B cell (primary cell): ENCODE results near the gene UCKL1. TPM values are rescaled to one million over a fixed set of nuclear protein-coding genes. Genes with fewer than 3 reads are reported as not detected.

ENCODE experiments used
- ATAC-seq: fragments of 200-7000 bp; cut with Tn5 transposase; one replicate; pipeline ENCODE4 v1.10.0; 2021; ENCODE audit warnings: low read depth, mild to moderate bottlenecking, moderate number of reproducible peaks, moderate library complexity
- CTCF ChIA-PET: fragments of 350-600 bp; sonication (Branson Sonifier 250); formaldehyde crosslinking; loops from one replicate; lab custom pipeline; 2021; ENCODE audit warnings: antibody characterized with exemption, inconsistent platforms; lab: Charles Lee
- POLR2A ChIA-PET: fragments of 350-600 bp; sonication (Branson Sonifier 250); formaldehyde crosslinking; loops from one replicate; lab custom pipeline; 2021; ENCODE audit warnings: antibody characterized with exemption; lab: Charles Lee
- DNase-seq: peaks from one replicate; pipeline ENCODE4 v3.0.0; 2013
- H2AFZ ChIP-seq: 2 replicates; pipeline ENCODE4 v1.6.1; 2012; ENCODE audit warnings: mild to moderate bottlenecking, low read depth, low read length; ENCODE audit not compliant: insufficient read depth, poor library complexity, severe bottlenecking
- H3K27ac ChIP-seq, 2 donors: 1 replicate in 1 of 2; 2 replicates in 1 of 2; pipeline ENCODE4 v1.5.1; 2012 to 2013; ENCODE audit warnings: low read length in 2 of 2, mild to moderate bottlenecking in 2 of 2, moderate library complexity in 1 of 2
- H3K27me3 ChIP-seq, 4 experiments: fragments of 200-600 bp in 1 of 4; sonication (generic) in 1 of 4; replicated peaks in 1 of 4; 1 replicate in 2 of 4; 2 replicates in 2 of 4; pipeline versions ENCODE4 v1.6.1 to v1.7.0; 2013 to 2016; ENCODE audit warnings: low read length in 3 of 4, mild to moderate bottlenecking in 2 of 4, mixed read lengths in 1 of 4, moderate library complexity in 1 of 4; ENCODE audit not compliant: insufficient read depth in 4 of 4, control insufficient read depth in 3 of 4; ENCODE audit errors: control extremely low read depth in 1 of 4
- H3K36me3 ChIP-seq, 2 experiments: replicated peaks in 1 of 2; 1 replicate in 1 of 2; 2 replicates in 1 of 2; pipeline versions ENCODE4 v1.6.1 to v1.7.1; 2013; ENCODE audit warnings: low read length in 1 of 2; ENCODE audit not compliant: insufficient read depth in 2 of 2, control insufficient read depth in 1 of 2; ENCODE audit errors: control extremely low read depth in 1 of 2, extremely low read depth in 1 of 2
- H3K4me1 ChIP-seq, 2 donors: fragments of 200-600 bp in 1 of 2; sonication (generic) in 1 of 2; 1 replicate in 1 of 2; 2 replicates in 1 of 2; pipeline versions ENCODE4 v1.5.1 to v1.6.1; 2013 to 2017; ENCODE audit warnings: low read length in 2 of 2; ENCODE audit not compliant: control insufficient read depth in 2 of 2, insufficient read depth in 2 of 2
- H3K4me2 ChIP-seq: replicated peaks from 2 replicates; pipeline ENCODE3; 2012; ENCODE audit warnings: mild to moderate bottlenecking, low read depth, low read length; ENCODE audit not compliant: poor library complexity, severe bottlenecking
- H3K4me3 ChIP-seq, 5 experiments: fragments of 200-600 bp in 1 of 5; sonication (generic) in 1 of 5; 1 replicate in 3 of 5; 2 replicates in 2 of 5; pipeline versions ENCODE4 v1.5.1 to v1.7.0; 2011 to 2016; ENCODE audit warnings: low read length in 4 of 5, mild to moderate bottlenecking in 4 of 5, low read depth in 2 of 5, control low read depth in 1 of 5, moderate library complexity in 1 of 5; ENCODE audit not compliant: insufficient read depth in 1 of 5; ENCODE audit errors: control extremely low read depth in 1 of 5, extremely low read depth in 1 of 5
- H3K79me2 ChIP-seq: fragments of 200-600 bp; sonication (generic); one replicate; pipeline ENCODE4 v1.6.0; 2016; ENCODE audit warnings: low read length; ENCODE audit not compliant: control insufficient read depth, insufficient read depth
- H3K9ac ChIP-seq: fragments of 200-600 bp; sonication (generic); 2 replicates; pipeline ENCODE4 v1.6.1; 2017; ENCODE audit warnings: mild to moderate bottlenecking, low read length, moderate library complexity
- H3K9me3 ChIP-seq, 3 donors: one replicate each; pipeline versions ENCODE4 v1.6.1 to v1.7.1; 2013; ENCODE audit warnings: low read length in 2 of 3; ENCODE audit not compliant: control insufficient read depth in 2 of 3, insufficient read depth in 1 of 3; ENCODE audit errors: control extremely low read depth in 1 of 3
- H4K20me1 ChIP-seq: 2 replicates; pipeline ENCODE4 v1.6.0; 2012; ENCODE audit warnings: mild to moderate bottlenecking, low read length; ENCODE audit not compliant: insufficient read depth, control insufficient read depth, poor library complexity, severe bottlenecking
- H3K27ac Mint-ChIP-seq: one replicate; pipeline ENCODE4 v1.8.0; 2021; ENCODE audit warnings: mixed read lengths
- H3K27me3 Mint-ChIP-seq: one replicate; pipeline ENCODE4 v1.8.0; 2021; ENCODE audit warnings: mixed read lengths
- H3K4me1 Mint-ChIP-seq: one replicate; pipeline ENCODE4 v1.8.0; 2021; ENCODE audit warnings: mixed read lengths
- H3K4me3 Mint-ChIP-seq: one replicate; pipeline ENCODE4 v1.8.0; 2021; ENCODE audit warnings: mixed read lengths
- H3K9me3 Mint-ChIP-seq: one replicate; pipeline ENCODE4 v1.8.0; 2022; ENCODE audit warnings: mixed read lengths; ENCODE audit not compliant: insufficient read depth
- EZH2 ChIP-seq: IDR thresholded peaks from 2 replicates; pipeline ENCODE4 v1.6.1; 2012; ENCODE audit warnings: borderline replicate concordance, low read depth, mild to moderate bottlenecking, moderate library complexity, low read length; ENCODE audit not compliant: insufficient read depth, poor library complexity, severe bottlenecking
- WGBS: methylation state at CpG from one replicate; pipeline ENCODE4 v1.1.5; 2013; ENCODE audit warnings: missing lambda C conversion rate; ENCODE audit not compliant: insufficient coverage; 5-methylcytosine and 5-hydroxymethylcytosine counted together
- intact Hi-C: fragments of 100-400 bp; cut with micrococcal nuclease; formaldehyde crosslinking; loops from one replicate; pipeline ENCODE4 v1.10.0; 2022
- polyA plus RNA-seq: library from polyadenylated mRNA; depleted of rRNA; stranded (reverse); fragments of >200 nt; gene quantifications from 2 replicates; pipeline ENCODE4 v1.2.3, GENCODE V29; 2012
- total RNA-seq, 2 donors: library from RNA; stranded (reverse); fragments of 120-200 nt in 1 of 2; gene quantifications; 1 replicate in 1 of 2; 2 replicates in 1 of 2; pipeline versions ENCODE4 v1.2.3 to v1.2.4, GENCODE V29; 2013 to 2022
- TF ChIP-seq, protein P1 (sequence below): fragments of 200-600 bp; IDR thresholded peaks from one replicate; pipeline ENCODE4 v1.8.0; 2022; ENCODE audit warnings: antibody characterized with exemption, mild to moderate bottlenecking

The UCKL1 gene
- total and polyA plus RNA-seq, 2 donors (not counting 1 experiment from before 2014, with no cell fraction given) = 106 to 199 TPM

DNA sequence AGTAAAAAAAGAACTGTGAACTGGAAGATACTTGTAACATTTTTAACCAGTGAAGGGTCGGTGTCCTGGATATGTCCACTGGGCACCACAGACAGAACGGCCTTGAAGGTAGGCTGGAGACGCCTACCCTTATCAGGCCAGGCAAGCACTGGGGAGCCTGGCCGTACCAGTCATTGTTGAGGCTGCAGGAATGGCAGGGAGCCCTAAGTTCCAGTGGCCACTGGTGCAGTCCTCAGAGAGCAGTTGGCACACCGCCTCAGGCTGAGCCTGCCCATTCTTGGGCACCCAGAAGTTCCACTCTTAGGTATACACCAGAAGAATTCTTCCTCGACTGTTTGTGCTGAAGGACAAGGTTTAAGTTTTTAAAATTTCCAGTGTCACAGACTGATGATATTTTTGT, 40.7 kb downstream of the UCKL1 start:
- no peak overlapping the region for H3K4me3 ChIP-seq
- H4K20me1 ChIP-seq = peaks cover 80% of the 10 kb centered on the region
- H3K4me1 ChIP-seq = peaks cover 15 to 37% of the 10 kb centered on the region in 2 donors
- no peak overlapping the region for H3K27ac Mint-ChIP-seq
- H3K4me1 Mint-ChIP-seq = peaks cover 40% of the 10 kb centered on the region
- TF ChIP-seq, protein P1, sequence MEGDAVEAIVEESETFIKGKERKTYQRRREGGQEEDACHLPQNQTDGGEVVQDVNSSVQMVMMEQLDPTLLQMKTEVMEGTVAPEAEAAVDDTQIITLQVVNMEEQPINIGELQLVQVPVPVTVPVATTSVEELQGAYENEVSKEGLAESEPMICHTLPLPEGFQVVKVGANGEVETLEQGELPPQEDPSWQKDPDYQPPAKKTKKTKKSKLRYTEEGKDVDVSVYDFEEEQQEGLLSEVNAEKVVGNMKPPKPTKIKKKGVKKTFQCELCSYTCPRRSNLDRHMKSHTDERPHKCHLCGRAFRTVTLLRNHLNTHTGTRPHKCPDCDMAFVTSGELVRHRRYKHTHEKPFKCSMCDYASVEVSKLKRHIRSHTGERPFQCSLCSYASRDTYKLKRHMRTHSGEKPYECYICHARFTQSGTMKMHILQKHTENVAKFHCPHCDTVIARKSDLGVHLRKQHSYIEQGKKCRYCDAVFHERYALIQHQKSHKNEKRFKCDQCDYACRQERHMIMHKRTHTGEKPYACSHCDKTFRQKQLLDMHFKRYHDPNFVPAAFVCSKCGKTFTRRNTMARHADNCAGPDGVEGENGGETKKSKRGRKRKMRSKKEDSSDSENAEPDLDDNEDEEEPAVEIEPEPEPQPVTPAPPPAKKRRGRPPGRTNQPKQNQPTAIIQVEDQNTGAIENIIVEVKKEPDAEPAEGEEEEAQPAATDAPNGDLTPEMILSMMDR = no peak
- no peak for TF ChIP-seq EZH2
- peaks cover 91% of the 10 kb centered on the region for H3K79me2 ChIP-seq
- no peak overlapping the region for H3K4me2 ChIP-seq
- H2AFZ ChIP-seq = no peak overlapping the region
- POLR2A ChIA-PET = no interaction called here
- ATAC-seq (no peak), DNase-seq (no peak)
- H3K4me3 Mint-ChIP-seq = no peak overlapping the region
- CTCF ChIA-PET = interaction anchor here (0.5 to 0.8 kb wide), 2 partner anchors 14 to 58 kb away, joined by 3 to 5 read pairs; no protein-coding TSS in a partner anchor
- H3K27ac ChIP-seq = no peak overlapping the region
- peaks cover 1 to 12% of the 10 kb centered on the region in 2 experiments for H3K36me3 ChIP-seq
- intact Hi-C loops = no loop called here
- no peak overlapping the region for H3K9ac ChIP-seq
- H3K27me3 ChIP-seq = no peaks in the 10 kb centered on the region
- H3K9me3 ChIP-seq = peaks cover 2 to 33% (median 8%) of the 10 kb centered on the region in 3 donors
- H3K9me3 Mint-ChIP-seq = peaks cover 2% of the 10 kb centered on the region
- no peaks in the 10 kb centered on the region for H3K27me3 Mint-ChIP-seq
- WGBS = 97% methylated on average over 5 of the region's 6 CpGs

DNA sequence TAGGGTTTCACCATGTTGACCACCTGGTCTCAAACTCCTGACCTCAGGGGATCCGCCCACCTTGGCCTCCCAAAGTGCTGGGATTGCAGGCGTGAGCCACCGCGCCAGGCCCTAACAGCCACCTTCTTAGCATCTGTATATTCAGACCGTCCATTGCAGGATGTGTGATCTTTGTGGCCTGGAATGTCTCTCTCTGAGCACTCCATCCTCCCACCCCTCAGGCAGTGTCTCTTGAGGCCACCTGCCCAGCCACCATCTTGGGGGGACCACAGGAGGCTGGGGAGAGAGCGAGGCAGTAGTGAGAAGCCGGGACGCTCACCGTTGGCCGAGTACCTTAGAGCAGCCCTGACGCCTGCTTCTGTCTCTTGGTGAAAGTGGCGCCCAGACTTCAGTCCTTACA, 42.4 kb downstream of the UCKL1 start:
- H3K27ac Mint-ChIP-seq = no peak overlapping the region
- Histone ChIP-seq H3K36me3 (peaks cover 0 to 9% of the 10 kb centered on the region in 2 experiments), H3K27ac (no peak overlapping the region), H2AFZ (no peak overlapping the region), H3K27me3 (no peaks in the 10 kb centered on the region), H3K4me1 (peaks cover 15 to 33% of the 10 kb centered on the region in 2 donors), H3K9ac (no peak overlapping the region), H4K20me1 (peaks cover 91% of the 10 kb centered on the region), H3K9me3 (peaks cover 2 to 33% (median 8%) of the 10 kb centered on the region in 3 donors), H3K4me3 (no peak overlapping the region), H3K4me2 (no peak overlapping the region), H3K79me2 (peaks cover 97% of the 10 kb centered on the region)
- H3K4me3 Mint-ChIP-seq = no peak overlapping the region
- no peaks in the 10 kb centered on the region for H3K27me3 Mint-ChIP-seq
- peaks cover 42% of the 10 kb centered on the region for H3K4me1 Mint-ChIP-seq
- peaks cover 2% of the 10 kb centered on the region for H3K9me3 Mint-ChIP-seq
- DNase-seq = no peak
- intact Hi-C loops = no loop called here
- TF ChIP-seq, protein P1 = no peak
- 98% methylated on average over 11 of the region's 12 CpGs for WGBS
- ATAC-seq = no peak
- ChIA-PET CTCF (no interaction called here), POLR2A (no interaction called here)
